Aorta (tissue), 5 donors: ENCODE measurements around the gene ARSJ. TPM values are rescaled to one million over a fixed set of nuclear protein-coding genes. Genes with fewer than 3 reads are reported as not detected.

Source experiments
- ATAC-seq: fragments of 200-7000 bp; cut with Tn5 transposase; one replicate; pipeline ENCODE4 v1.9.1; 2022; ENCODE audit warnings: moderate library complexity; ENCODE audit not compliant: low FRiP score
- DNase-seq, 2 donors: peaks; one replicate each; pipeline ENCODE4 v3.0.0-alpha.2; 2020
- H3K27ac ChIP-seq, 2 donors: one replicate each; pipeline ENCODE4 v1.5.1; 2013; ENCODE audit warnings: low read length in 2 of 2, mild to moderate bottlenecking in 2 of 2, moderate library complexity in 2 of 2, control low read depth in 1 of 2, inconsistent platforms in 1 of 2, low read depth in 1 of 2
- H3K27me3 ChIP-seq, 2 donors: one replicate each; pipeline ENCODE4 v1.6.1; 2013; ENCODE audit warnings: control low read depth in 1 of 2, low read length in 1 of 2, mild to moderate bottlenecking in 1 of 2, moderate library complexity in 1 of 2; ENCODE audit not compliant: insufficient read depth in 2 of 2, control insufficient read depth in 1 of 2
- H3K36me3 ChIP-seq, 2 donors: one replicate each; pipeline ENCODE4 v1.6.1; 2013; ENCODE audit warnings: control low read depth in 1 of 2, low read length in 1 of 2, mild to moderate bottlenecking in 1 of 2; ENCODE audit not compliant: insufficient read depth in 2 of 2, control insufficient read depth in 1 of 2
- H3K4me1 ChIP-seq, 2 donors: one replicate each; pipeline ENCODE4 v1.6.1; 2013; ENCODE audit warnings: low read length in 2 of 2, control low read depth in 1 of 2, mild to moderate bottlenecking in 1 of 2, moderate library complexity in 1 of 2; ENCODE audit not compliant: insufficient read depth in 2 of 2, control insufficient read depth in 1 of 2
- H3K4me3 ChIP-seq, 2 donors: one replicate each; pipeline ENCODE4 v1.5.1; 2013; ENCODE audit warnings: low read length in 2 of 2, control low read depth in 1 of 2, mild to moderate bottlenecking in 1 of 2
- H3K9me3 ChIP-seq: one replicate; pipeline ENCODE4 v1.6.1; 2013; ENCODE audit warnings: mild to moderate bottlenecking, low read length; ENCODE audit not compliant: control insufficient read depth
- WGBS, 2 donors: extraction: QIAGEN DNeasy Blood & Tissue Kit; methylation state at CpG; one replicate each; pipeline ENCODE4 v1.1.7; 2013; 5-methylcytosine and 5-hydroxymethylcytosine counted together
- intact Hi-C, 2 donors: fragments of 100-400 bp; cut with DNase I; formaldehyde crosslinking; loops; one replicate each; pipeline versions ENCODE4 v1.14.2 to v1.15.0; 2022
- polyA plus RNA-seq, 2 donors: library from polyadenylated mRNA; stranded (reverse); fragments of 200-250 nt; gene quantifications; one replicate each; pipeline ENCODE4 v1.2.3, GENCODE V29; 2013
- total RNA-seq, 2 donors: library from RNA; stranded (reverse); fragmentation: NEBNext Ultra II Directional; extraction: Animal tissue kit (Norgen Biotek cat#: 25700); gene quantifications; one replicate each; pipeline ENCODE4 v1.2.1, GENCODE V29; 2021
- donor health status: healthy with polysubstance abuse.
- donor health status: Bipolar disorder and iron deficiency.
- donor health status: DM: no; HTN: no; CAD: no.
- donor health status: DM: no; HTN: no; CAD: no.
- donor health status: DM: yes; HTN: yes; CAD: no.

Gene ARSJ
- total and polyA plus RNA-seq, 4 donors: 4.5 to 42.4 (median 9.2) TPM

- no peaks in the 10 kb centered on the region for H3K27me3 ChIP-seq
- peak overlapping the region; percentile 51 to 57 for H3K27ac ChIP-seq
- ATAC-seq (peak; percentile 85), DNase-seq (no peak)
- H3K9me3 ChIP-seq: no peaks in the 10 kb centered on the region
- H3K4me3 ChIP-seq: peak overlapping the region; percentile 36 to 79
- no peaks in the 10 kb centered on the region for H3K36me3 ChIP-seq
- WGBS, 2 donors: 9% methylated on average over 8 of the region's 8 CpGs
- peaks cover 2 to 3% of the 10 kb centered on the region in 2 donors for H3K4me1 ChIP-seq
- intact Hi-C loops: loop anchor here (10.0 kb wide), 6 partner anchors 116 to 564 kb away; partner anchors contain the start of gene CAMK2D (in 1 of the 2)
Observed at GRCh38 chr4:113958766-113959538, 20.5 kb downstream of the ARSJ start.

DNA sequence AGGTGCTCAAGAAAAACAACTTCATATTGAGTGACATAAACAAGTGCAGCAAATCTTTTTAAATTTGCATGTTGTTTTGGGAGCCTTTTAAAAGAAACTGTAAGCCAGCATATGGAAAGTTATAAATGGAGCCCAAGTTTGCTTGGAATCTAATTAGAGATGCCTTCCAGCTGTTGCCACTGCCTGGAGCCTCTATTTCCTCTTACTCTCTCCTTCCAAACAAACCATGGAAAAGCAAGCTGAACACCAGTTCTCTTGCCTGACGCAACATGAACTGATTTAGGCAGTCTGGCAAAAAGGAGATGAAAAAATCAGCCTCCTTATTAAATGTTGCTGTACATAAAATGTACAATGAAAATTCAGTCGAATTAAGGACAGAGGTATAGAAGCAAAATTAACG lies 21.5 kb downstream of the ARSJ start:
- Histone ChIP-seq H3K4me1 (peaks cover 2 to 3% of the 10 kb centered on the region in 2 donors), H3K27me3 (no peaks in the 10 kb centered on the region), H3K9me3 (no peaks in the 10 kb centered on the region), H3K4me3 (no peak overlapping the region), H3K27ac (no peak overlapping the region), H3K36me3 (no peaks in the 10 kb centered on the region)
- WGBS, 2 donors: 65 to 69% methylated on average over 3 of the region's 3 CpGs
- no peak for ATAC-seq
- DNase-seq: no peak
- intact Hi-C loops: loop anchor here (10.0 kb wide), 6 partner anchors 117 to 563 kb away; partner anchors contain the start of gene CAMK2D (in 1 of the 2)

GRCh38 chr4:113955948-113956347 lies 23.5 kb downstream of the ARSJ start:
- no peak overlapping the region for H3K4me3 ChIP-seq
- H3K9me3 ChIP-seq: no peaks in the 10 kb centered on the region
- intact Hi-C loops: loop anchor here (10.0 kb wide), 6 partner anchors 119 to 561 kb away; partner anchors contain the start of gene CAMK2D (in 1 of the 2)
- no peak for ATAC-seq
- DNase-seq: no peak
- H3K27me3 ChIP-seq: no peaks in the 10 kb centered on the region
- peaks cover 0 to 3% of the 10 kb centered on the region in 2 donors for H3K4me1 ChIP-seq
- H3K27ac ChIP-seq: no peak overlapping the region
- WGBS, 2 donors: 74 to 82% methylated on average over 3 of the region's 3 CpGs
- no peaks in the 10 kb centered on the region for H3K36me3 ChIP-seq

DNA sequence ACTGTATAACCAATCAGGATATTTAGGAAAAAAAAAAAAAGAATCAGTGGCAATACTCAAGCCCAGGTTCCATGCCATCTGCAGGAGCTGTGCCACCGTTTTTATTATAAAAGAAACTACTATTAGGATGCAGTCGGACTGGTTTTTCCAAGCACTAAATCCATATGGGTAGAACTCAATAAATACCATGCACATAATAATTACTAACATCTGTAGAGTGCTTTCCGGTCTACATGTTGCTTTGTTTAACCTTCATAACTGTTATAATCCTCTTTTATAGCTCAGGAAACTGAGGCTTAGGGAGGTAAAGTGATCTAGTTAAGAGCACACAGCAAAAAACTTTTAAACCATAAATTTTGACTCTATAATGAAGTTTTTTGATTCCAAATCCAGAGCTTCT lies 24.0 kb downstream of the ARSJ start:
- DNase-seq (no peak), ATAC-seq (no peak)
- Histone ChIP-seq H3K4me3 (no peak overlapping the region), H3K27ac (no peak overlapping the region), H3K27me3 (no peaks in the 10 kb centered on the region), H3K36me3 (no peaks in the 10 kb centered on the region), H3K9me3 (no peaks in the 10 kb centered on the region), H3K4me1 (peaks cover 0 to 3% of the 10 kb centered on the region in 2 donors)
- 92 to 96% methylated on average over 3 of the region's 3 CpGs for WGBS, 2 donors
- intact Hi-C loops: loop anchor here (10.0 kb wide), 6 partner anchors 119 to 561 kb away; partner anchors contain the start of gene CAMK2D (in 1 of the 2)

- Histone ChIP-seq H3K4me3 (no peak overlapping the region), H3K4me1 (peaks cover 0 to 3% of the 10 kb centered on the region in 2 donors), H3K36me3 (no peaks in the 10 kb centered on the region), H3K9me3 (no peaks in the 10 kb centered on the region), H3K27me3 (no peaks in the 10 kb centered on the region), H3K27ac (no peak overlapping the region)
- 89 to 93% methylated on average over 1 of the region's 1 CpG for whole genome bisulfite sequencing, 2 donors
- ATAC-seq (no peak), DNase-seq (no peak)
- intact Hi-C loops: loop anchor here (5.0 to 10.0 kb wide), 7 partner anchors 118 to 559 kb away; partner anchors contain the start of gene CAMK2D (in 1 of the 2)
Observed at GRCh38 chr4:113953888-113954287, 25.6 kb downstream of the ARSJ start.

- 64 to 70% methylated on average over 9 of the region's 9 CpGs for WGBS, 2 donors
- Histone ChIP-seq H3K4me1 (no peaks in the 10 kb centered on the region), H3K9me3 (no peaks in the 10 kb centered on the region), H3K4me3 (no peak overlapping the region), H3K27ac (no peak overlapping the region), H3K27me3 (no peaks in the 10 kb centered on the region), H3K36me3 (no peaks in the 10 kb centered on the region)
- no peak for DNase-seq
- intact Hi-C loops: loop anchor here (5.0 to 10.0 kb wide), 7 partner anchors 120 to 558 kb away; partner anchors contain the start of gene CAMK2D (in 1 of the 2)
- peak; percentile 78 for ATAC-seq
Observed at GRCh38 chr4:113952452-113953029, 26.9 kb downstream of the ARSJ start.

DNA sequence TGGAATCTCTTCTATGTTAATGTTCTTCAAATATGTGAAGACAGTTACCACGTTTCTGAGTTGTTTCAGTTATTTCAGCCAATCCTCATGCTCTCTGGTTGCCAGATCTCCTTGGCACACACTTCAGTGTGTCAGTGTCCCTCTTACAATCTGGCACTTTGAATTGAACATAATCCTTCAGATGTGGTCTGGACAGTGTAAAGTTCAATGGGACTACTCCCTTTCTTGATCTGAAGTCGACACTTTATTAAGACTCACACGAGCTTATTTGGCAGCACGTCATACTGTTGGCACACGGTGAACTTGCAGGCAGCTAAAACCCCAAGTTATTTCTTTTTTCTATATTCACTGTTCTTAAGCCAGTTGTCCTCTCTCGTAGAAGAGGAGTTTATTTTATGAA lies 28.2 kb downstream of the ARSJ start:
- peak in 1 of 2 donors; percentile 53 for DNase-seq
- no peak overlapping the region for H3K4me3 ChIP-seq
- no peaks in the 10 kb centered on the region for H3K4me1 ChIP-seq
- intact Hi-C loops: loop anchor here (5.0 to 10.0 kb wide), 7 partner anchors 121 to 556 kb away; partner anchors contain the start of gene CAMK2D (in 1 of the 2)
- H3K27me3 ChIP-seq: no peaks in the 10 kb centered on the region
- H3K27ac ChIP-seq: peak overlapping the region; percentile 28 to 33
- 5% methylated on average over 6 of the region's 6 CpGs for WGBS, 2 donors
- no peaks in the 10 kb centered on the region for H3K9me3 ChIP-seq
- ATAC-seq: no peak
- H3K36me3 ChIP-seq: no peaks in the 10 kb centered on the region

DNA sequence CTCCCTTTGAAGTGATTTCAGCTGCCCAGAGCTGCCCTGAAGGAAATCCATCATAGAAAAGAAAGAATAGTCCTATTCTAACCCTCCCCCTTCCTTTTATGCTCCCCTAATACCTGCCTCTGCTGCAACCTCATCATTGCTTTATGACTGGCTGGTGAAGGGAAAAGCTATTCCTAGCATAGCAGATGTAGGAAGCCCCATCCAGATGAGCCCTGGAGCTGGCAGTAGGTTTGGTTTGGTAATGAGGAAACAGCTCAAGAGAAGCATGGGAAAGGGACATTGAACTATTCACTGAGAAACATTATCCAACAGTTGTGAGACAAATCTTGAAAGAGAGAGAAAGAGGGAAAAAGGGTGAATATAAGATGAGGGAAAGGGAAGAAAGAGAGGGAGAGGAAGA lies 29.2 kb downstream of the ARSJ start:
- Histone ChIP-seq H3K27me3 (no peaks in the 10 kb centered on the region), H3K27ac (peak overlapping the region in 1 of 2 donors; percentile 44), H3K9me3 (no peaks in the 10 kb centered on the region), H3K4me1 (no peaks in the 10 kb centered on the region), H3K4me3 (no peak overlapping the region), H3K36me3 (no peaks in the 10 kb centered on the region)
- no peak for DNase-seq
- intact Hi-C loops: loop anchor here (5.0 to 10.0 kb wide), 7 partner anchors 122 to 555 kb away; partner anchors contain the start of gene CAMK2D (in 1 of the 2)
- ATAC-seq: no peak
